Measurements from ENCODE around the gene C1orf105.

DNA sequence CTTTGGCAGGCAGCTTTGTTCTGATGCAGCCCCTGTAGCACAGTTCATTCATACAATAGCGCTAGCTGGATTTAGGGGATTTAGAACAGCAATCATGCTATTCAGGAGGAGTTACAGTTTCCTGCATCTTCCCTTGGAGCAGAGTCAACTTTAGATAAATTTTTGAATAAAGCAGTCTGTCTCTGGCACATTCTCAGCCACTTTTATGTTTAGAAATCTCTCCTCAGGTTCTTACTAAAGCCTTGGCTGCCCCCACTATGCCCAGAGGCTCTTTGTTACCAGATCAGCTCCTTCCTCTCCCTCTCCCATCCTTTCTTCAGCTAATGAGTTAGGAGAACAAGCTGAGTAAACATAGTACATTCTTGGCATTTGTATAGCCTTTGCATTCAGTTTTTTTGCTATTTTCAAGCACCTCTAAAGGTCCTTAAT lies 40.4 kb downstream of the C1orf105 start:
- no peak for TF ChIP-seq ZNF24 (tag by site-specific recombination; IDR thresholded peaks at IDR 0.05)
- TF ChIP-seq ZNF624 (tag by site-specific recombination; IDR thresholded peaks at IDR 0.05) = no peak
- TF ChIP-seq, protein P1, sequence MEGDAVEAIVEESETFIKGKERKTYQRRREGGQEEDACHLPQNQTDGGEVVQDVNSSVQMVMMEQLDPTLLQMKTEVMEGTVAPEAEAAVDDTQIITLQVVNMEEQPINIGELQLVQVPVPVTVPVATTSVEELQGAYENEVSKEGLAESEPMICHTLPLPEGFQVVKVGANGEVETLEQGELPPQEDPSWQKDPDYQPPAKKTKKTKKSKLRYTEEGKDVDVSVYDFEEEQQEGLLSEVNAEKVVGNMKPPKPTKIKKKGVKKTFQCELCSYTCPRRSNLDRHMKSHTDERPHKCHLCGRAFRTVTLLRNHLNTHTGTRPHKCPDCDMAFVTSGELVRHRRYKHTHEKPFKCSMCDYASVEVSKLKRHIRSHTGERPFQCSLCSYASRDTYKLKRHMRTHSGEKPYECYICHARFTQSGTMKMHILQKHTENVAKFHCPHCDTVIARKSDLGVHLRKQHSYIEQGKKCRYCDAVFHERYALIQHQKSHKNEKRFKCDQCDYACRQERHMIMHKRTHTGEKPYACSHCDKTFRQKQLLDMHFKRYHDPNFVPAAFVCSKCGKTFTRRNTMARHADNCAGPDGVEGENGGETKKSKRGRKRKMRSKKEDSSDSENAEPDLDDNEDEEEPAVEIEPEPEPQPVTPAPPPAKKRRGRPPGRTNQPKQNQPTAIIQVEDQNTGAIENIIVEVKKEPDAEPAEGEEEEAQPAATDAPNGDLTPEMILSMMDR (tag by site-specific recombination; IDR thresholded peaks at IDR 0.05) = no peak
- no peak for TF ChIP-seq ZNF394 (tag by site-specific recombination; IDR thresholded peaks at IDR 0.05; ENCODE audit: borderline replicate concordance)
- TF ChIP-seq BCL11A (tag by site-specific recombination; IDR thresholded peaks at IDR 0.05; ENCODE audit: low read depth) = no peak
- no peak for TF ChIP-seq REPIN1 (tag by site-specific recombination; IDR thresholded peaks at IDR 0.05; ENCODE audit: low read depth)
- TF ChIP-seq ZNF785 (tag by site-specific recombination; IDR thresholded peaks at IDR 0.05) = no peak
- no peak for TF ChIP-seq ZNF174 (tag by site-specific recombination; IDR thresholded peaks at IDR 0.05)
- TF ChIP-seq ZNF777 (tag by site-specific recombination; IDR thresholded peaks at IDR 0.05; ENCODE audit: borderline replicate concordance) = no peak

Measured in HEK293 (cell line).